Keratinocyte (primary cell): ENCODE data around the gene ACSS1. TPM values are rescaled to one million over a fixed set of nuclear protein-coding genes. Genes with fewer than 3 reads are reported as not detected.

Source experiments
- DNase-seq: peaks from one replicate; pipeline ENCODE4 v3.0.0-alpha.2; 2011; ENCODE audit warnings: low read depth, missing footprints, low spot score
- FAIRE-seq: peaks from 2 replicates; lab custom pipeline; 2011; peaks lifted over from hg19 to GRCh38; lab: Jason Lieb, UNC
- H2AFZ ChIP-seq: 2 replicates; pipeline ENCODE4 v1.6.0; 2012; ENCODE audit warnings: low read length, control low read depth, inconsistent platforms; ENCODE audit not compliant: control insufficient read depth
- H3K27ac ChIP-seq: 2 replicates; pipeline ENCODE4 v1.5.1; 2011; ENCODE audit warnings: low read length; ENCODE audit not compliant: control insufficient read depth, insufficient read depth
- H3K27me3 ChIP-seq: 3 replicates; pipeline ENCODE4 v1.6.0; 2011; ENCODE audit warnings: low read length; ENCODE audit not compliant: control insufficient read depth, insufficient read depth; ENCODE audit errors: extremely low read depth
- H3K36me3 ChIP-seq, 2 experiments: 2 replicates in 1 of 2; 3 replicates in 1 of 2; pipeline ENCODE4 v1.5.1; 2011; ENCODE audit warnings: low read length in 2 of 2, mild to moderate bottlenecking in 1 of 2; ENCODE audit not compliant: control insufficient read depth in 2 of 2, insufficient read depth in 2 of 2; ENCODE audit errors: extremely low read depth in 1 of 2
- H3K4me1 ChIP-seq: 3 replicates; pipeline ENCODE4 v1.5.1; 2011; ENCODE audit warnings: low read length; ENCODE audit not compliant: control insufficient read depth, insufficient read depth; ENCODE audit errors: extremely low read depth
- H3K4me2 ChIP-seq: 3 replicates; pipeline ENCODE4 v1.6.0; 2011; ENCODE audit warnings: low read depth, low read length; ENCODE audit not compliant: control insufficient read depth, insufficient read depth; ENCODE audit errors: extremely low read depth
- H3K4me3 ChIP-seq, 3 experiments: fragments of 200-600 bp in 1 of 3; sonication (generic) in 1 of 3; 2 replicates in 2 of 3; 3 replicates in 1 of 3; pipeline ENCODE4 v1.5.1; 2011 to 2016; ENCODE audit warnings: low read length in 3 of 3, mild to moderate bottlenecking in 3 of 3, control low read depth in 2 of 3, inconsistent platforms in 1 of 3, low read depth in 1 of 3, mixed read lengths in 1 of 3, mixed run types in 1 of 3, moderate library complexity in 1 of 3; ENCODE audit not compliant: control insufficient read depth in 2 of 3, insufficient read depth in 2 of 3; ENCODE audit errors: extremely low read depth in 1 of 3
- H3K79me2 ChIP-seq: 2 replicates; pipeline ENCODE4 v1.6.0; 2012; ENCODE audit warnings: low read length; ENCODE audit not compliant: control insufficient read depth, insufficient read depth
- H3K9ac ChIP-seq: 3 replicates; pipeline ENCODE4 v1.6.0; 2011; ENCODE audit warnings: low read length; ENCODE audit not compliant: control insufficient read depth, insufficient read depth; ENCODE audit errors: extremely low read depth
- H3K9me1 ChIP-seq: 3 replicates; pipeline ENCODE4 v1.6.0; 2011; ENCODE audit warnings: low read length; ENCODE audit not compliant: control insufficient read depth, insufficient read depth; ENCODE audit errors: extremely low read depth
- H3K9me3 ChIP-seq: 2 replicates; pipeline ENCODE4 v1.5.1; 2012; ENCODE audit warnings: low read depth, low read length; ENCODE audit not compliant: control insufficient read depth
- H4K20me1 ChIP-seq: 3 replicates; pipeline ENCODE4 v1.6.0; 2011; ENCODE audit warnings: low read length; ENCODE audit not compliant: control insufficient read depth, insufficient read depth; ENCODE audit errors: extremely low read depth
- EZH2 ChIP-seq: IDR thresholded peaks from one replicate; pipeline ENCODE4 v1.6.1; 2012; ENCODE audit warnings: inconsistent platforms, mild to moderate bottlenecking, low read length, moderate library complexity
- dilution Hi-C: fragments of 300-500 bp; cut with MboI; formaldehyde crosslinking; loops from one replicate; pipeline ENCODE4 v1.7.0; 2020; ENCODE audit warnings: low sequenced_read_pairs; ENCODE audit not compliant: extremely low pct_ligation_motif_present
- polyA plus RNA-seq, 5 experiments: library from polyadenylated mRNA; depleted of rRNA in 3 of 5; stranded (reverse) in 3 of 5; stranded (forward) in 1 of 5; unstranded in 1 of 5; fragments of >200 nt; gene quantifications; 1 replicate in 1 of 5; 2 replicates in 3 of 5; 3 replicates in 1 of 5; pipeline versions ENCODE4 v1.2.1 to v1.2.3, GENCODE V29; 2011 to 2012; ENCODE audit warnings: missing spikeins in 2 of 5, low read depth in 1 of 5, low replicate concordance in 1 of 5
- TF ChIP-seq, protein P1 (sequence below), 3 experiments: IDR thresholded peaks in 1 of 3; conservative IDR thresholded peaks in 1 of 3; optimal IDR thresholded peaks in 1 of 3; 2 replicates in 2 of 3; 3 replicates in 1 of 3; pipeline versions ENCODE3 to v1.5.1; 2011; ENCODE audit warnings: low read length in 3 of 3, mild to moderate bottlenecking in 3 of 3, moderate library complexity in 2 of 3, control low read depth in 1 of 3, inconsistent platforms in 1 of 3; ENCODE audit not compliant: insufficient read depth in 2 of 3; ENCODE audit errors: extremely low read depth in 1 of 3

ACSS1 gene
- polyA plus RNA-seq, 1 donor (not counting 4 experiments of a cell fraction or from before 2014, with no cell fraction given) = 1.5 TPM

DNA sequence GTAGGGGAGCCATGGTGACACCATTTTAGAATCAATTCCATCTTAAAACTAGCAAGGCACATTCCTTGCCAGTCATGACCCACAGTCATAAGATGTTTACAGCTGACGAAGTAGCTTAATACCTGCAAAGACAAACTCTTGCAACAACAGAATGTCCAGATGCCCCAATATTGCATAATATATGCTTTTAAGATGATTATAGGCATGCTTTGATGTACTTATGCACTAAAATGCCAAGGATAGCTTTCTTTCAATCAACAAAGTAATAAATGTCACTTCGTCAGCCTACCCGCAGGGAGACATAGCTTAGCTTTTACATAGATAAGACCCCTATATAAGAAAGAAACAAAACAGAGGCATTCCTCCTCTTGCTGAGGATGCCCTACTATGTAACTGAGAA is 26.7 kb downstream of the ACSS1 start:
- H3K9me3 ChIP-seq = no peaks in the 10 kb centered on the region
- no peak for TF ChIP-seq EZH2
- TF ChIP-seq, protein P1, sequence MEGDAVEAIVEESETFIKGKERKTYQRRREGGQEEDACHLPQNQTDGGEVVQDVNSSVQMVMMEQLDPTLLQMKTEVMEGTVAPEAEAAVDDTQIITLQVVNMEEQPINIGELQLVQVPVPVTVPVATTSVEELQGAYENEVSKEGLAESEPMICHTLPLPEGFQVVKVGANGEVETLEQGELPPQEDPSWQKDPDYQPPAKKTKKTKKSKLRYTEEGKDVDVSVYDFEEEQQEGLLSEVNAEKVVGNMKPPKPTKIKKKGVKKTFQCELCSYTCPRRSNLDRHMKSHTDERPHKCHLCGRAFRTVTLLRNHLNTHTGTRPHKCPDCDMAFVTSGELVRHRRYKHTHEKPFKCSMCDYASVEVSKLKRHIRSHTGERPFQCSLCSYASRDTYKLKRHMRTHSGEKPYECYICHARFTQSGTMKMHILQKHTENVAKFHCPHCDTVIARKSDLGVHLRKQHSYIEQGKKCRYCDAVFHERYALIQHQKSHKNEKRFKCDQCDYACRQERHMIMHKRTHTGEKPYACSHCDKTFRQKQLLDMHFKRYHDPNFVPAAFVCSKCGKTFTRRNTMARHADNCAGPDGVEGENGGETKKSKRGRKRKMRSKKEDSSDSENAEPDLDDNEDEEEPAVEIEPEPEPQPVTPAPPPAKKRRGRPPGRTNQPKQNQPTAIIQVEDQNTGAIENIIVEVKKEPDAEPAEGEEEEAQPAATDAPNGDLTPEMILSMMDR (optimal IDR thresholded peaks at IDR 0.05 in 1 of 3, IDR thresholded peaks at IDR 0.05 in 1 of 3, conservative IDR thresholded peaks at IDR 0.05 in 1 of 3; ENCODE audit: extremely low read depth in 1 of 3, insufficient read depth in 2 of 3, low read length in 3 of 3) = no peak
- FAIRE-seq (no peak), DNase-seq (no peak)
- peaks cover 6% of the 10 kb centered on the region for H3K4me1 ChIP-seq
- no peaks in the 10 kb centered on the region for H3K79me2 ChIP-seq
- H3K27me3 ChIP-seq = peaks cover 8% of the 10 kb centered on the region
- no peak overlapping the region for H3K9ac ChIP-seq
- no peak overlapping the region for H2AFZ ChIP-seq
- H3K9me1 ChIP-seq = no peaks in the 10 kb centered on the region
- H4K20me1 ChIP-seq = no peaks in the 10 kb centered on the region
- no peak overlapping the region for H3K4me2 ChIP-seq
- dilution Hi-C loops = no loop called here
- H3K36me3 ChIP-seq = no peaks in the 10 kb centered on the region
- H3K27ac ChIP-seq = no peak overlapping the region
- no peak overlapping the region for H3K4me3 ChIP-seq

DNA sequence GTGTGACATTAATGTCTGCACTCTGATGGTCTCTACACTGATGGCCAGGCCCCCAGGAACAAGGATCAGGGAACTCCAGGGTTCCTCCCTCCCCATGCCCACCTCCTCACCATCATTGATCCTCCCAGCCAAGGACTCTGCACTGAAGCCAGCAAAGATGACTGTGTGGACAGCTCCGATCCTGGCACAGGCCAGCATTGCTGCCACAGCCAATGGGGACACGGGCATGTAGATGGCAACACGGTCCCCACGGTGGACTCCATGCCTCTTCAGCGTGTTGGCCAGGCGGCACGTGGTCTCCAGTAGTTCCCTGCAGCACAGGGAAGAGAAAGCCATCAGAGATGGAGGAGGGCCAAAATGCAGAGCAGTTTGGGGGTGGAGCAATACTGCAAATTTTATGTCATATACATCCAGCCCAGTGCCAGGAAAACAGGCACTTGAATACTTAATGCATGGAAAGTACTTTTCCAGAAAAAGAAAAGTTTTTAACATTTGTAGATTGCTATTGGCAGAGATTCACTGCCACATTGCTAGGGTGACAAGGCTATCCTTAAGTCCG is 27.2 kb downstream of the ACSS1 start:
- Histone ChIP-seq H2AFZ (no peak overlapping the region), H3K9me3 (no peaks in the 10 kb centered on the region), H4K20me1 (no peaks in the 10 kb centered on the region), H3K36me3 (no peaks in the 10 kb centered on the region), H3K4me1 (peaks cover 6% of the 10 kb centered on the region), H3K27ac (no peak overlapping the region), H3K9me1 (no peaks in the 10 kb centered on the region), H3K4me2 (no peak overlapping the region), H3K4me3 (no peak overlapping the region), H3K79me2 (no peaks in the 10 kb centered on the region), H3K27me3 (peaks cover 8% of the 10 kb centered on the region), H3K9ac (no peak overlapping the region)
- TF ChIP-seq, protein P1 (optimal IDR thresholded peaks at IDR 0.05 in 1 of 3, IDR thresholded peaks at IDR 0.05 in 1 of 3, conservative IDR thresholded peaks at IDR 0.05 in 1 of 3; ENCODE audit: extremely low read depth in 1 of 3, insufficient read depth in 2 of 3, low read length in 3 of 3) = no peak
- TF ChIP-seq EZH2 = no peak
- dilution Hi-C loops = no loop called here
- FAIRE-seq (no peak), DNase-seq (no peak)
